Hepatic stellate cell (primary cell): Measurements from ENCODE around the gene CBFA2T3.
"Not testable (repeated sequence)": the region's sequence is repeated elsewhere in the genome, so short reads cannot be mapped to it uniquely, and the experiment has no call there.

Experiments used
- DNase-seq: peaks from one replicate; pipeline ENCODE4 v3.0.0; 2011; ENCODE audit warnings: low spot score

CBFA2T3 gene

DNA sequence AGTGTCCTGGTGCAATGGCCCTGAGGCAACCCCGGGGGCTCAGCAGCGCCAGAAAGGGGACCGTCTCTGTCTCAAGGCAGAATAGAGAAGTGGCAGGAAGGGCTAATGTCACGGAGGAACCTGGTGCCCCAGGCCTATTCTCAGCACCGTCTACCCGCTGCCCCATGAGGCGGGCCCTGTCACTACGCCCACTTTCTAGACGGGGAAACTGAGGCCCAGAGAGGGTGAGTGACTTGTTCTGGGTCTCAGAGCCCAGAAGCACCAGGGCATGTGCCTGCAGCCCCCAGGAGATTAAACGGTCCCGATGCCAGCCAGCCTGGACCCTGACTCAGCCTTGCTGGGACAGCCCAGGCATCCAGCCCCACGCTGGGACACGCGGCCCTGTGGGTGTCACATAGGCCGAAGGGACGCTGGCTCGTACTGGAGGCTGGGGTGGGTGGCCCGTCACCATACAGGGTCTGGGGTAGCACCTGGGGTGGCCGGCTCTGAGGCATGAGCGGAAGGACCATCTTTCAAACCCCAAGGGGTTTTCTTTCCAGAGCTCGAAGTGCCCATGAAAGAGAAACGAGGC is 70.4 kb downstream of the CBFA2T3 start:
- DNase-seq, result no peak

DNA sequence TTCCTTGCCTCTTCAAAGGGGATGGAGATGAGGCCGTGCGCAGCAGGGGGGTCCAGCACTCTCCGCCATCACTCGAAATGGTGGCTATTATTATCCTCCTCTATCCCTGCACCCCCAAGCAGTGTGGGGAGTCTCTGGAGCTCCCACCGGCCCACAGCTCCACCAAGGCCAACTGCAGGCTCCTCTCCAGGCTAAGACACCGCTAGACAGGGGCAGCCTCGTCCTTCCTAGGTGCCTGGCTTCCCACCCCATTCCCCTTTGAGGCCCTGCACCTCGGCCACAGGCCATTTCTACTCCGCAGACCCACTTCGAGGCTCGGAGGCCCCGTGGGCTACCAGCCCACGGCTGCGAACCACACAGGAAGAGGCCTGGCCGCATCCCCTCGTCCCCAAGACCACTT is 71.0 kb downstream of the CBFA2T3 start:
- DNase-seq, result no peak

DNA sequence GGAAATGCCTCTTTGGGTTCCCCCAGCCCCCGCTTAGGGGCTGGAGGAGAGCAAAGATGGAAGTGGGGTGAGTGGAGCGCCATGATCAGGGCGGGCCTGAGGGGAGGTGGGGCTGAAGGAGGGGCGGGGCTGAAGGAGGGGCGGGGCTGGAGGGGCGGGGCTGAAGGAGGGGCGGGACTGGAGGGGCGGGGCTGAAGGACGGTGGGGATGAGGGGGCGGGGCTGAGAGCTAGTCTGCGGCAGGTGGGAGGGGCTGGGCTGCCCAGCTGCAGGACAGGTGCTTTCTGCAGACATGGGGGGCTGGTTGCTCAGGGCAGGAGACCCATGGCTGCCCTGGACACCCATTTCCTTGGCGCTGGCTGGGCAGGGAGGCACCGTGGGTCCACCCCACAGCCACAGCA is 71.4 kb downstream of the CBFA2T3 start:
- no peak for DNase-seq

DNA sequence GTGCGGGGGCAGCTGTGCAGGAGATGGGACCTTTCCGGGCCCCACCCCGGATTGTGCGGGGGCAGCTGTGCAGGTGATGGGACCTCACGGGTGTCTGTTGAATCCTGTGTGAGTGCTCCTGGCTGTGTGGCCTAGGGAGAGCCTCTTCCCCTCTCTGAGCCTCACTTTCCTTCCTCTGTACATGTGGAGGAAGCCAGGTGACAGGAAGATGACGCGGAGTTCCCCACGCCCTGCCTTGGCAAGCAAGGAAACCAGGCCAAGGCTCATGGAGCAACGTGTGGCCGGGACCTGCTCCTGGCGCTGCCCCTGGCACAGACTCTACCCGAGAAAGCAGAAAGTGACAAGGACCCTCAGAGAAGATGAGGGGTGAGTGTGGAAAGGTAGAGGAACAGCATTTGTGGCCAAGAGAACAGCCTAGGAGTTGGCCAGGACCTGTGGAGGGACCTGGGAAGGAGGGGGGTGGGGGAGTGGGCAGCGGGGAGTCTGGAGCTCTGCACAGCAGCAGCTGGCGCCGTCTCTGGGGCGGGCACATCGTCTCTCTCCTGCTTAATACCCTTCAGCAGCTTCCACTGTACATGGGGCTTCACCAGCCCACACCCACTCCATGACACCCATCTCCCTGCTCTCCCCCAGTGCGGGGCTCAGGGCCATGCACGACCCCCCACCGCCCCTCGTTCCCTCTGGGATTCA is 72.2 kb downstream of the CBFA2T3 start:
- DNase-seq, result no peak

DNA sequence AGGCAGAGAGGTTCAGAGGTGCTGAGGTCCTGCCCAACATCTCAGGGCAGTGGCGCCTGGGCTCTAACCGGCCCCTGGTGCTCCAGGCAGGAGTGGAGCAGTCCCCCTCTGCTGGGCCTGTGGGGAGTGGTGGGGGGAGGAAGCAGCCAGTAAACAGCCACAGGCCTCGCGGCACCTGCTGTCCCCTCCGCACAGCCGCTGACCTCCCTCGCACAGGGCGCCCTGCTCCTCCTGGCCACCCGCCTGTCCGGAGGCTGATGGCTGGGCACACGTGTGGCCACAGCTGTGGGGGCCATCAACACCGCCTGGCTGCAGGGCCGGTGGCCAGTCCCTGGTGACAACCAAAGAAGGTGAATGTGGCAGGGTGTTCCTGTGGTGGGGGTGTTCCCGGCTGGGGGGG is 73.7 kb downstream of the CBFA2T3 start:
- no peak for DNase-seq

DNA sequence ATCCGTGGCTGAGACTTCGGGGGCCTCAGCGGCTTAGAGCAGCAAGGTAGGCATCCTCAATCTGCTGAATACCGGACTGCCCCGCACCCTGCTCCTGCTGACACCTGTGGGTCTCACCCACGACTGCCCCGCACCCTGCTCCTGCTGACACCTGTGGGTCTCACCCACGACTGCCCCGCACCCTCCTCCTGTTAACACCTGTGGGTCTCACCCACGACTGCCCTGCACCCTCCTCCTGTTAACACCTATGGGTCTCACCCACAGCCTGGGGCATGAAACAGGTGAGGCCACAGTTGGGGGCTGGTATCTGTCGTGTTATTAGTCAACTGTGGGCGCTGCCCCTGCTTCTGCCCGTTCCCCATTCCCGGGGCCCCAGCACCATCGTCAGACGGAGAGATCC is 74.3 kb downstream of the CBFA2T3 start:
- no peak for DNase-seq

DNA sequence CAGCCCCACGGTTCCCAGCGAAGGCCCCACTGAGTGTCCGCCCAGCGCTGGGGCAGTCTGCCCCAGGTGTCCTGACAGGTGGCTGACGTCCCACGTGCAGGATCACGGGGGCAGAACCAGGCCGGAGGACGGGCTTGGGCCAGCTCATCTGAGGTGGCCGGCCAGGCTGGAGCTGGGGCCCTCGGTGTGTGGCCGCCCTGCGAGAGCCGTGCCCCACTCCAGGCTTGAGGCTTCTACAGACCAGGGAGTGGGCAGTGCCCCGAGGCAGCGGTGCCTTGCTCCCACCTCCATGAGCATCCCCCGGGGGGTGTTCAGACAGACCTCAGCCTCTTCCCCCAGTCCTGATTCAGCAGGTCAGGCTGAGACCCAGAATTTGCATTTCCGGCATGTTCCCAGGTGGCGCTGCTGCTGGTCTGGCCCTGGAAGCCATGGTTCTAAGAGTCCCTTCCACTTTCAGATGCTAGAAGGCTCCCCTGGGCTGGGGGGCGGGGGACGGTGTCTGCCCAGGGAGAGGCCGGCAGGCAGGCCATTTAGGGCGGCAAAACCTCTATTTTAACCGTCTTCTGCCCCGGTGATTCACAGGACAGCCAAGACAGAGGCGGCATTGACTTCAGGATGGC is 75.2 kb downstream of the CBFA2T3 start:
- DNase-seq, result no peak

DNA sequence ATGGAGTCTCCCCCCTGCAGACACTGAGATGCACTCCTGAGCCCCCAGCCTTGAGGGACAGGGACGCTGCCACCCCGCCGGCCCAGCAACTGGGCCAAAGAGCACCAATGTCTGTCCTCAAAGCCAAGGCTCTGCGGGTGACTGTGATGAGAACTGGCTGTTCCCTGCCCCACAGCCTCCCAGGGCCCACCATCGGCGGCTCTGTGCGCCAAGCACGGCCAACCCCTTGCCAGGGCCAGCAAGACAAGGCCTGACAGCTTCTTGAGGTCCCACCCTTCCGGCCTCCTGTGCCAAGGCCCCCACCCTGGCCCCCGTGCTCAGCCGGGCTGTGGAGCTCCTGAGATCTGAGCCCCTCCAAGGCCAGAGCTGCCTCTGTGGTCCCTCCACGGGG is 76.3 kb downstream of the CBFA2T3 start:
- DNase-seq, result no peak

DNA sequence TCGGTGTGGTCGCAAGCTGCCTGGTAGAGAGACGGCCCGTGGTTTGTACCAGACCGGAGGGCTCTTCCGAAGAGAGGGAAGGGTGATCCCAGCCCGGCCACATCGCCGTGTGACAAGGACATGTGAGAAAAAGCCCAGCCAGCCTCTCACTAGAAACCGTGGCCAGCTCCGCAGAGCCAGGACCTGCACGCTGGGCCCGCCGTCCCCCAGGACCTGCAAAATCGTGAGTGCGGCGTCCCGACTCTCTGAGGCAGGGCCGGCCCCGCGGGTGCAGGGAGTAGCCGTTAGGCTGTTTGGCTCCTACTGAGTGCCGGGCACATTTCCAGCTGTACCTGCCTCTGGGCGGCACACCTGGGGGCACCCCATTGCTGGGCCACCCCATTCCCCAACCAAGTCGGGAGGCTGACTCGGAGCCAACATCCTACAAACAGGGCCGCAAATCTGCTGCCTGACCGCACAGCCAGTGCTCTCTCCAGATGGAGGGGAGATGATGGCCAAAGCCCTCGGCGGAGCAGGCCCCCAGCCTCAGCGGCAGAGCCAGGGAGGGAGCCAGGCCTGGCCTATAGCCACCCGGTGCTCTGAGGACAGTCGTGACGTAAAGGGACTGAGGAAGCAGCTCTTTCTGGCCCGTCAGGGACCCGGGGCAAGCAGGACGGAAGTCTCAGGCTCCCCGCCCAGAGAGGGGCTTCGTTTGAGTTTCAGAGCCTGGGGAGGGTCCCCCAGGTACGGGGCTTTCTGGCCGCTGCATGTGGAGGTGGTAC is 76.9 kb downstream of the CBFA2T3 start:
- DNase-seq, result no peak

DNA sequence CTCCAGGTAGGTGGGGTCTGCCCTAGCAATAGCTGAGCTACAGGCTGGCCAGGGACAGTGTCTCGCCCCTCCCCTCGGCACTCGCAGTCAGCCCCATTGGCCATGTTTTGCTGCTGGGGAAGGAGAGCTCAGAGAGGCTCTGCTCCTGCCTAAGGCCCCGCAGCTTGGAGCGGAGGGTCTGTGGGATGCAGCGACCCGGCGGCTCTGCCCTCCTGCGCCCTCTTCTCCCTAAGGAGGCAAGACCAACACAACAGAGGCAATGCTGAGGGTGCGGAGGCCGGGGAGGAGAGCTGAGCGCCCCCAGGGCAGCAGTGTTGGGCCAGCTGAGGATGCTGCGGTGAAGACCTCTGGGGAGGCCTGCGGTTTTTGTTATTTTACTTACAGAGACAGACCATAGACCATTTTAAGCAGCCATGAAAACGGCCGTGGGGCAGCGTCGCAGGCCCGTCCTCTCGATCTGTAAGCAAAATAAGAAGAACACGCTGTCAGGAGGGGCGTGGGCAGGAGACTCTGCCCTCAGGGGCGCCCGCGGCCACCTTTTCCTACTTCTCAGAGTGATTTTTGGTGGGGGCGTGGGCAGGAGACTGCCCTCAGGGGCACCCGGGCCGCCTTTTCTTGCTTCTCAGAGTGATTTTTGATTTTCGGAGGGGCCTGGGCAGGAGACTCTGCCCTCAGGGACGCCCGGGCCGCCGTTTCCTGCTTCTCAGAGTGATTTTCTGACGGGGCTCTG is 79.1 kb downstream of the CBFA2T3 start:
- DNase-seq, result no peak

DNA sequence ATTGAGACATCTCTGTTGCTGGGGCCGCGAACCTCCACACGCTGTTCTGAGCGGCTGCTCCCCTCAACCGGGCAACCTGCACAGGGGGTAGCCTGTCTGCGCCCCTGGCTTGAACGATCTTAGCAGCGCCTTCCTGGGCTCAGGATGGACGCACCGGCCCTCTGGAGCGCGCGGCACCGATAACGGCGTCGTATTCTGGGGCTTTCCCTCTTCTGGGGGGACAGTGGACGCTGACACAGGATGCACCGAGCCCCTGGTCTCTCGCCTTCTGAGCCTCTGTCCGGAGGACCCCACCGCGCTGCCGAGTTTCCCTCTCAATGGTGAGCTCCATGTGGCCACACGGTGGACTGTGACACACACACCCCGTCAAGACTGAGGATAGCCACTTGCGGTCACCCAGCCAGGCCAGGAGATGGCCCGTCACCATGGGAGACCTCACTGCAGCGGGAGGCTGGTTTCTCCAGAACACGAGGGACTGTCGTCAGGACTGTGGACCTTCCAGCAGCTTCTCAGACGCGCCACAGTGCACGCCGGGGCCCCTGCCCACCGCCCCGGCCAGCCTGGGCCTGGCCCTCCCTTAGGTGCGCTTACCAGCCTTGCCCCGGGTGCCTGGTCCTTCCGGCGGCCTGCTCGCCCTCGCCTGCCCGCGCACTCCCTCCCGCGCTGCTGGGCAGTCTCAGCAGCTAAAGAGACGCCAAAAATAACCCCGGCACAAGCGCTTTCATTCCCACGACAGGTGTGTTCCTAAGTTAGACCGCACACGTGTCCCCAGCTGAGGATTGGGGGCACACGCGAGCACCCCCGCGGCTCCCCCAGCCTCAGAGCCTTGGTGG is 80.6 kb downstream of the CBFA2T3 start:
- no peak for DNase-seq

DNA sequence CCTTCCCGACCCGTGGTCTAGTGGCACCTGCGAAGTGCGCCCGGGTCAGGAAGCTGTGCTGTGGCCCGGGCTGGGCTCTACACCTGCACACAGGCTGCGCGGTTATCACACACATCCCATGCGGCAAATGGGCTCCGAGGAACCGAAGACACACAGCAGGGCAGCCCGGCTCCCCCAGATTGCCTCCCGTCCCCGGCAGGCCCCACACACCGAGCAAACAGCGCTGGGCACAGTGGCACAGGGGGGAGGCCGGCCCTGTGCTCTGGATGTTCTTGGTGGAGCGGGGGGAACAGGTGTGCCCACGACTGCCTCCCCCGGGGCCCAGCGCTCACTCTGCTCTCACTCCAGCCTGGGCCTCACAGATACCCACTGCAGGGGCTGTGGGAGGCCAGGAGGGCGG is 81.7 kb downstream of the CBFA2T3 start:
- DNase-seq, result no peak

DNA sequence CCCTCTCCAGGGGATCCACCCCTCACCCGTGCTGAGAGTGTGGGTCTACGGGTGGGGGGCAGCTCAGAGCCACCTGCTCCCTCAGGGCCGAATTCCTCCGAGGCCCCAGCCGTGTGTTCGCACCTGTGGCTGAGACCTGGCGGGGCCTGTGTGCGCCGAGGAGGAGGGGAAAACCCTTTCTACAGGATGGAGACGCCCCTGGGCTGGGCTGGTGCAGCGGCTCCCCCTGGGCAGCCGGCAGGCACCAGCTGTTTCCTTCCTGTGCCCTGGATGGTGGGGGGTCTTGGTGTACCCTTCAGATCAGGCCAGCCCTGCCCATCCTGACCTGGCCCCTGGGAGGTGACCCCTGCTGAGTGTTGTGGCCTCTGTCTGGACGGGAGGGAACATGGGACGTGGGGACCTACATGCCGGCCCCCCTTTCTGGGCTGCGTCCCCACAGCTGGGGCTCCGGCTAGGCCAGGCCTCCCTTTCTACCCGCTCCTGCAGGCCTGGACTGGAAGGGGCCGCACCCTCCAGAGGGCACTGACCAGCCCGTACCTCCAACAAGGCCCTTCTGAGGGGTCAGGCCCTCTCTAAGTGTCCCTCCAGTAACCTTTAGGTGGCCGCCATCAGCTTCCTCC is 82.2 kb downstream of the CBFA2T3 start:
- DNase-seq, result no peak

DNA sequence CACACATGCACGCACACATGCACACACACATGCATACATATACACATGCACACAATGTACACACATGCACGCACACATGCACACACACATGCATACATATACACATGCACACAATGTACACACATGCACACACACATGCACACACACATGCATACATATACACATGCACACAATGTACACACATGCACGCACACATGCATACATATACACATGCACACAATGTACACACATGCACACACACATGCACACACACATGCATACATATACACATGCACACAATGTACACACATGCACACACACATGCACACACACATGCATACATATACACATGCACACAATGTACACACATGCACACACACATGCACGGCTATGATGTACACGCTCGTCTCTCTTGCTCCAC is 82.7 kb downstream of the CBFA2T3 start:
- not testable (repeated sequence) for DNase-seq

DNA sequence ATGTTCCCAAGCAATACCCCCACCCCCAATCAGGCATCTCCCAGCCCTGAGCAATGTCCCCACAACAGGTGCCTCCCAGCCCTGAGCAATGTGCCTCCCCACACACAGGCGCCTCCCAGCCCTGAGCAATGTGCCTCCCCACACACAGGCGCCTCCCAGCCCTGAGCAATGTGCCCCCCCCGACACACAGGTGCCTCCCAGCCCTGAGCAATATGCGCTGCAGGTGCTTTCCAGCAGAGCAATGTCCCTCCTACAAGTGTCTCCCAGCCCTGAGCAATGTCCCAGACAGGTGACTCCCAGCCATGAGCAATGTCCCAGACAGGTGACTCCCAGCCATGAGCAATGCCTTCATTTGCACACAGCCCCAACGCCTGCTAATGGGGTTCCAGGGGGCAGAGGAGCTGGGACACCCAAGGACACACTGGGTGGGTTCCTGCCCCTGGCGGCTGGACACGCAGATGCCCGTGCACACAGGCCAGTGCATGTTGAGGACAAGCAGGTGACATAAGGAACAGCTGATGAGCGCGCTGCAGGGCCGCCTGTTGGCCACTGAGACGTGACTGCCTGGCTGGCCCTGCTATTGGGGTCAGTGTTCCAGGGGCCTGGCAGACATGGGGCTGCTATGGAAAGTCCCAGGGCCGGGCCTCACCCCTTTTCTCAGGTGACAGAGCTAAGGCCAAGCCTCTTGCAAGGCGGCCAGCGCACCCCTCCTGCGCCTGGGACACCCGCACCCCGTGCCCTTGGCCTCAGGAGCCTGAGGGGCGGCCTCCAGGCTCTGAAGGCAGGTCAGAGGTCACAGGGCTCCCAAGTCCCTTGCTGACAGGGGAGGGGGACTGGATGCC is 83.7 kb downstream of the CBFA2T3 start:
- DNase-seq, result no peak

DNA sequence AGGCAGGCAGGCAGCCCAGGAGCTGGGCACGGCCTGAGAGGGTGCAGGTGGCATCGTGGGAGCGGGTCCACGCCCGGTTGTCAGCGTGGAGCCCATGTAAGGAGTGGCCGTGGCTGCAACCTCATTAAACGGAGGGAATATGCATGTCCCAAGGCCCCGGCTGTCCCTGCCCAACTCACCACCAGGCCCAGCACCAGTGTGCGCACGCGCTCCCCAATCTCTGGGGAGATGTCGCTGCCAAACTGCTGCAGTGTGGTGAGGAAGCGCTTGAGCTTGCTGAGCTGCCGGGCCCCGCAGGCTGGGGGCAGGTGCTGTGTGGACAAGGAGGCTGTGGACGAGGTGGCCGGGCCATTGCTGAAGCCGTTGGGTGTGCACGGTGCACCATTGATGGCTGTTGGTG is 84.9 kb downstream of the CBFA2T3 start:
- no peak for DNase-seq

DNA sequence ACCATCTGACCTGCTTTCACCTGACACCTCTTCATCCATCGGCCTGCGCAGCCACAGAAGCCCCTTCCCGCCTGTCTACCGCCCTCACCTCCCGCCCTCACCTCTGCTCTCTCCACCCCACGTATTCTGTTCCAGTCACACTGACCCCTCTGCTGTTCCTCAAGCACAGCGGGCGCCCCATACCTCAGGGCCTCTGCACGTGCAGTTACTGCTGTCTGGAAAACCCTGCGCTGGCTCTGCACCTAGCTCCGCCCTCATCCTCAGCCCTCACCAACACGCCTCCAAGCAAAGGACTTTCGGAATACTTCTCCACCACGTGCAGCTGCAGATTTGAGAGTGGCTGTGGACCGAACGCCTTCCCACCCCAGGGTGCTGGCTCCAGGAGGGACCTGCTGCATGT is 85.9 kb downstream of the CBFA2T3 start:
- no peak for DNase-seq

DNA sequence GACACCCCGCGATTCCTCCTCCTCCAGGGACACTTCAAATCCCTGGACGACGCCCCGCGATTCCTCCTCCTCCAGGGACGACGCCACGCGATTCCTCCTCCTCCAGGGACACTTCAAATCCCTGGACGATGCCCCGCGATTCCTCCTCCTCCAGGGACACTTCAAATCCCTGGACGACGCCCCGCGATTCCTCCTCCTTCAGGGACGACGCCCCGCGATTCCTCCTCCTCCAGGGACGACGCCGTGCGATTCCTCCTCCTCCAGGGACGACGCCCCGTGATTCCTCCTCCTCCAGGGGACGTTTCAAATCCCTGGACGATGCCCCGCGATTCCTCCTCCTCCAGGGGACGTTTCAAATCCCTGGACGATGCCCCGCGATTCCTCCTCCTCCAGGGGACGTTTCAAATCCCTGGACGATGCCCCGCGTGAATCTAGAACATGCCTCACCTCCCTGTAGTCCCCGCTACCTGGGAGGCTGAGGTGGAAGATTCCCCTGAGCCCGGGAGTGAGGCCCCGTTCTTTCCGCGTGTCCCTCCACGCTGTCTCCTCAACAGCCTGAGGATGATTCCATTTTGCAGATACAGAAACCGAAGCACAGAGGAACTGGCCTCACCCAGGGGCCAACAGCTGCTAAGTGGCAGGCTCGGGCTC is 87.2 kb downstream of the CBFA2T3 start:
- not testable (repeated sequence) for DNase-seq
